Daoy (cell line): ENCODE data around the gene R3HDM1. TPM values are rescaled to one million over a fixed set of nuclear protein-coding genes. Genes with fewer than 3 reads are reported as not detected.
"Not testable (repeated sequence)": the region's sequence is repeated elsewhere in the genome, so short reads cannot be mapped to it uniquely, and the experiment has no call there.

Experiments
- DNase-seq: peaks from one replicate; pipeline ENCODE4 v3.0.0-alpha.2; 2015; ENCODE audit warnings: low read depth
- total RNA-seq: library from RNA; depleted of rRNA; stranded (reverse); fragments of >200 nt; shearing (Covaris generic); gene quantifications from 2 replicates; pipeline ENCODE4 v1.2.3, GENCODE V29; 2014

The R3HDM1 gene
- total RNA-seq, 1 experiment from 2014 or later: 3.8 TPM

DNA sequence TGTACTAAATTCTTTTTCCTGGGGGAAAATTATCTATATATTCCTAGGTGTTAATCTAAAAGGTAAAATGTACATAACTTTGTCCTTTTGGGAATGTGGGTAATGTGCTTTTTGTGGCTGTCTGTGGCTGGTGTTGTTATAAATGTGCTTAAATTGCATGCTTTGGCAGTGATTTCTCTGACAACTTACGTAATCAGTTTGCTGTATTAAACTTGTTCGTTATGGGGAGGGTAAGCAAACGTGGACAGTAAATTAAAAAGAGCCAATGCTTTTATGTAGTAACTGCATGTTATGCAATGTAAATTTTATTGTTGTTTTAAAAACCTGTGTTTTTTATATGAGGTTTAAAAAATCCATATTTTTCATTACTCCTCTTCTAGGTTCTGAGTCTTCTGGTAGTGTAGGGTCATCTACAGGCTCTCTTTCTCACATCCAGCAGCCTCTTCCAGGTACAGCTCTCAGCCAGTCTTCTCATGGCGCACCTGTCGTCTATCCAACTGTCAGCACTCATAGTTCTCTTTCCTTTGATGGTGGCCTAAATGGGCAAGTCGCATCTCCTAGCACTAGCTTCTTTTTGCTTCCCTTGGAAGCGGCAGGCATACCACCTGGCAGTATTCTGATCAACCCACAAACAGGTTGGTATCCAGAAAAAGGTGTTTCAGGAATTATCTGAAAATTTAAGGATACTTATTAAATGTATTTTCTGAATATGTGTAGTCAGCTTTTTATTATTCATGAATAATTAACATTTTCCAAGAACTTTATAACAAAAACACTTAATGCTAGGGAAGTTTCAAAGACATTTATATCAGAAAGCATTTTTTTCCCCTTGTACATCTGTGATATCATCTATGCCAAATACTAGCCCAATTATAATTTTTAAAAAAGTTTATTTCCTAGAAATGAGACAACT, 110.1 kb downstream of the R3HDM1 start:
- DNase-seq: no peak

DNA sequence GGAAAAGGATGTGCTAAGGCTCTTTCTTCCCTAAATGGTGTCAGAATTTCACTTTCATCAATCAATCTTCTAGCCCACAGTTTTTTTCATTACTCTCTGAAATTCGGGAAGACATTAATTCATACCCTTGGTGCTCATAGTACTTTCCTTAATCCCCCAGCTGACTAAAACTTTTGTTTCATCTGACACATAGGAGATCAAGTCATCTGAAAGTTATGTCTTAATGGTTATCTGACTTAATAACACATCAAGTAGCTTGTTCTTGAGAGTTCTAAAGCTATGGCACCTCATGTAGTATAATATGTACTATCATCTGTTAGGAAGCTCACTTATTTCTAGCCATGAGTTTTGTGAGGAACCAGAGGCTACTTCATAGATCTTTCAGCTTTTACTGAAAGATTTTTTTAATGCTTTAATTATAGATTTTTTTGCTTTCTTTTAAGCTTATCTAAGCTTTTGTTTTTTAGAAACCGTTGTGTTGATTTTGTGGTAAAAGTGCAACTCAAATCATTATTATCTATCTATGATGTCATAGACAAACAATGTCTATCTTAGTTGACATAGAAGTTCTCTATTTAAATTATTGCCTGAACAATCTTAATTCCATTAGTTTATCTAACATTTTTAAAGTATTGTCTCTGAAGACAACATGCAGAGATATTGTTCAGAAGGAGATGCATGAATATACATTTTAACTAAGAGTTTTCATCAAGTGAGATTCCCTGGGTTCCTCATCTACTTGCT, 116.7 kb downstream of the R3HDM1 start:
- DNase-seq: no peak

DNA sequence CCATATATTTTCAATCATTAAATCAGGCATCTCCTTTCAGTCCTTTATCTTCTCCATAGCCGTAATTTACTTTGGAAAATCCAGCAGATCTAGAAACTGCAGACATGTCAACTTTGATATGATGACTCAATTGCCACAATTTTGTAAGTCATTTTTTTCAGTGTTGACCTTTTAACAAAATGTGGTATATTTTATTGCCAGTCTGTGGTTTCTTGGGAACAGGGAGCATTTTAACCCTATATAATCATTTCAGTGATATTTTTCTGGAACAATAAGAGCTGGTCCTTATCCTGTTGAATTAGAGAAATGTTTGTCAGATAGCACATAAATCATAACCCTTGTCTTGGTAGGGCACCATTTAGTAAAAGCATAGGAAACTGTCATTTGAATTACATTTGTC, 119.4 kb downstream of the R3HDM1 start:
- no peak for DNase-seq

DNA sequence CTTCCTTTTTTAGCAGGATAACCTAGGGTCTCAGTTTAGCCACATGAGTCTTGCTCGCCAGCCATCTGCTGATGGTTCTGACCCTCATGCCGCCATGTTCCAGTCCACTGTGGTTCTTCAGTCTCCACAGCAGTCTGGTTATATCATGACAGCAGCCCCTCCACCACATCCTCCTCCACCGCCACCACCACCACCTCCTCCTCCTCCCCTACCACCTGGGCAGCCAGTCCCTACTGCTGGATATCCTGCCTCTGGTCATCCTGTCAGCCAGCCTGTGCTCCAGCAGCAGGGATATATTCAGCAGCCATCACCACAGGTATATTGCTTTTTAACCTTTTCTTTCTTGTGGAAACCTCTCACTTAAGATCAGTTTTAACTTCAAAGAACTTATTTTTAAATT, 120.4 kb downstream of the R3HDM1 start:
- no peak for DNase-seq

DNA sequence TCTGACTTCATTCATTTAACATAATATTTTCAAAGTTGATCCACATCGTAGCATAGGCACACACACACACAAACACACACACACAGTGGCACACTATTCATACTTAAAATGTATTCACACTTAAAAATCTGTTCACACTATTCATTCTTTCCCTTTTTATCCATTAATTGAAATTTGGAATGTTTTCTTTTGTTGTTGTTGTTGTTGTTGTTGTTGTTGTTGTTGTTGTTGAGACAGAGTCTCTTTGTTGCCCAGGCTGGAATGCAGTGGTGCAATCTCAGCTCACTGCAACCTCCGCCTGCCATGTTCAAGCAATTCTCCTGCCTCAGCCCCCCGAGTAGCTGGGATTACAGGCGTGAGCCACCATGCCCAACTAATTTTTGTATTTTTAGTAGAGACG, 123.0 kb downstream of the R3HDM1 start:
- DNase-seq: not testable (repeated sequence)

- DNase-seq: no peak
Observed at GRCh38 chr2:135657806-135658582, 126.7 kb downstream of the R3HDM1 start.

DNA sequence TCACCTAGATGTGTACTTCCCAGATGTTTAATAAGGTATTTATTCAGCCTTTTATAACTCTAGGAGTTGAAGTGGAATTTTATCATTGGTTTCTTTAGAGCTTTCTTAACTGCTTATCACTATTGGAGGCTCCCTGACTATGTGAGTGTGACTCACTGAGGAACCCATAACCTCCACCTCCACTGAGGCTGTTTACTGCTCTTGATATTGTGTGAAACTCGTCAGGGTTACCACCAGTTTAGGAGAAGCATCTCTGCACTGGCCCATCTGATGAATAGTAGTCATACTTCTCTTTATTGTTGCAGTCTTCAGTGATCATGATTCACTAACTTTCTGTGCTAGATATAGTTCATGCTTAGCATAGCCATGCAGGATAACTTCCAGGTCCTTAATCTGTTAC, 130.8 kb downstream of the R3HDM1 start:
- no peak for DNase-seq

GRCh38 chr2:135663148-135663700, 131.9 kb downstream of the R3HDM1 start:
- DNase-seq: no peak

GRCh38 chr2:135664623-135665068, 133.4 kb downstream of the R3HDM1 start:
- DNase-seq: no peak

GRCh38 chr2:135667045-135667444, 135.8 kb downstream of the R3HDM1 start:
- no peak for DNase-seq

DNA sequence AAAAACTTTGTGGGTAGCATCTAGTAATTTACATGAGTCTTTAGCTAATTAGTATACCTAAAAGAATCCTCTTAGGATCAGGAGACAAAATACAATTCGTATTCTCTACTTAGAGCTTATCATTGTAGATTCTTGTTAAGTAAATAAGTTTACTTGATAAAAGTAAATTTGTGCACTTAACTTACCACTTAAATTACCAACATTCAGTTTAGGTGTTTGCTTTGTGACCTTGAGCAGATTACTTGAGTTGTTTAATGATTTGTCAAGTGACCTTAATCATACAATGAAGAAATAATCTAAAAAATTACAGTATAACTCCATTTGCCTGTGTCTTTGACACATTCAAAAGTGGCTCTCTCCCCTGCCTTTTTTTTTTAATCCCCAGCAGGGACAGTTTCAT, 143.2 kb downstream of the R3HDM1 start:
- no peak for DNase-seq

- no peak for DNase-seq
Observed at GRCh38 chr2:135676031-135676430, 144.7 kb downstream of the R3HDM1 start.

DNA sequence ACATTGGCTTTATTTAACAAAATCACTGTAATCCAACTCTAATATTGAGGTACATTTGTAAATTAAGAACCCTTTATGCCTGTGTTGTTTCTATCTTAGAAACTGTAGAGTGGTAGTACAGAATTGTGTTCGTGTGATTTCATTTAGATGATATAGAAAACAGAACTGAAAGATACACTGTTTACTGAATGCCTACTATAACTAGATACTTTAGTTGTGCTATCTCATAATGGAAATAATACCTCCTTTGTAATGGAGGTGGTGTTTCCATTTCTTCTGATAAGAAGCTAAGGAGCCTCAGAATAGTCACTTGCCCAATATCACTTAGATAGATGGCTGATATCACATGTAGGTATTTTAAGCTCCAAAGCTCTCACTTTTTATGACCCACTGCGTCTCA, 147.8 kb downstream of the R3HDM1 start:
- DNase-seq: no peak

DNA sequence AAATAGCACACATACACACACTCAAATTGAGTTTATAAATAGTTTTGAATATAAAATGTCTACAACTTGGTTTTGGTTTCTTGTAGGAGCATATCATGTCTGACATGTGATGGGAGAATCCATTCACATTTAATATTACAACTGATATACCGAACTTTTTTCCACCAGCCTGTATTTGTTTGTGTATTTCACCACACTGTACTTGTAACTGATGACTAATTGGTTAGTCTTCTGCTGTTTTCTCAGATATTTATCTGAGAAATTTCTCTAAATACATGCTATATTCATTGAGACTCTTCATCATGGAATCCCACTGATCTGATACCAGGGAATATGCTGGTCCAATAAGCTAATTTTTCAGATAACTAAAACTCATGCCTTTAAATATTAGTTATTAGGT, 154.1 kb downstream of the R3HDM1 start:
- DNase-seq: no peak

GRCh38 chr2:135688978-135689377, 157.7 kb downstream of the R3HDM1 start:
- DNase-seq: no peak

DNA sequence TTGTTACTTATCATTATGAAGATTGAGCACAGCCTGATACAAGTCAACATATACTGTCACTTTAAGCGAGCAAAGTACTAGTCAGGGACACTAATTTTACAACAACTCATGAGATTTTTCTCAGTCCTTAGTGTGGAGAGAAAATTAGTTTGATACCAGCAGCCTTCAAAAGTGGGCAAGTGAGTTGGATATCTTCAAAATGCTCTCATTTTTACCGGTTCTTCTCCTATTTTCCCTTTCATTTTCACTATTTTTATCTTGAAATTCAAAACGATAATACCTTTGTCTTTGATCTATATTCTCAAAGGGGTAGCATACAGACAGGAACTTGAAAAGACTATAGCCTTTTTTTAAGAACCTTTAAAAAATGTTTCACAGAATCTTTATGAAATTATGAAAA, 158.4 kb downstream of the R3HDM1 start:
- DNase-seq: no peak

DNA sequence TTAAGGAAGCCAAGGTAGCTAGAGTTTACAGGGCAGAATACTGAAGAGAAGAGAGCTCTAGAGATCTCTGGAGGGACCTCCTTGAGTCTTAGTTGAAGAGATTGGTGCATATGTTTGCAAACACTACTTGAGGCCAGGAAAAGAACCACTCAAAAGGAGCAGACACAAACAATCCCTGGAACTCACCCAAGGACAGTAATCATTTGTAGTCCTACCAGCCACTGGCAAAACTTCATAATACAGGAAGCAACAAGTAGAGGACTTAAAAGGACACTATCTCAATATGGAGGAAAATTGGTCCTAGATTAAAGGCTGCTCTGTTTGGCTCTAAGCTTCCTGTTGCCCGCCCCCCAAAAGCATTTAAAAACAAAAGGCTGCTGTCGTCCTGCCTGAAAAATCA, 163.4 kb downstream of the R3HDM1 start:
- no peak for DNase-seq

DNA sequence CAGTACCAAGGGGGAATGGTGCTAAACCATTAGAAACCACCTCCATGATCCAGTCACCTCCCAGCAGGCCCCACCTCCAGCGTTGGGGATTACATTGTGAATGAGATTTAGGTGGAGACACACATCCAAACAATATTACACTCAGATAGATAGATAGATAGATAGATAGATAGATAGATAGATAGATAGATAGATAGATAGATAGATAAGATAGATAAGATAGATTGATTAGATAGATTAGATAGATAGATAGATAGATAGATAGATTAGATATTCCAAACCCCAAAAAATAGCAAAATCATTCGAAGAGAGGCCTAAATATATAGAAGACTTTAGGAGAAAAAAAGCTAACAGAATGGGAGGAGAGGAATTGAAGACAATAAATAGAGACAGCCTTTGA, 167.6 kb downstream of the R3HDM1 start:
- DNase-seq: no peak

GRCh38 chr2:135701442-135701841, 170.2 kb downstream of the R3HDM1 start:
- DNase-seq: peak; percentile 2

GRCh38 chr2:135703300-135703699, 172.0 kb downstream of the R3HDM1 start:
- DNase-seq: no peak

GRCh38 chr2:135704075-135704474, 172.8 kb downstream of the R3HDM1 start:
- DNase-seq: not testable (repeated sequence)

GRCh38 chr2:135708159-135708558, 176.9 kb downstream of the R3HDM1 start:
- no peak for DNase-seq
